Measurements from ENCODE around the gene IFI27L1. TPM values are rescaled to one million over a fixed set of nuclear protein-coding genes. Genes with fewer than 3 reads are reported as not detected.

Gene IFI27L1
- total RNA-seq, 4 donors from 2014 or later: 7.2 to 11.4 (median 9.3) TPM

GRCh38 chr14:94042433-94043091 lies 38.5 kb upstream of the IFI27L1 start:
- no peak for TF ChIP-seq POLR2A (IDR thresholded peaks at IDR 0.05)
- TF ChIP-seq, protein P1, sequence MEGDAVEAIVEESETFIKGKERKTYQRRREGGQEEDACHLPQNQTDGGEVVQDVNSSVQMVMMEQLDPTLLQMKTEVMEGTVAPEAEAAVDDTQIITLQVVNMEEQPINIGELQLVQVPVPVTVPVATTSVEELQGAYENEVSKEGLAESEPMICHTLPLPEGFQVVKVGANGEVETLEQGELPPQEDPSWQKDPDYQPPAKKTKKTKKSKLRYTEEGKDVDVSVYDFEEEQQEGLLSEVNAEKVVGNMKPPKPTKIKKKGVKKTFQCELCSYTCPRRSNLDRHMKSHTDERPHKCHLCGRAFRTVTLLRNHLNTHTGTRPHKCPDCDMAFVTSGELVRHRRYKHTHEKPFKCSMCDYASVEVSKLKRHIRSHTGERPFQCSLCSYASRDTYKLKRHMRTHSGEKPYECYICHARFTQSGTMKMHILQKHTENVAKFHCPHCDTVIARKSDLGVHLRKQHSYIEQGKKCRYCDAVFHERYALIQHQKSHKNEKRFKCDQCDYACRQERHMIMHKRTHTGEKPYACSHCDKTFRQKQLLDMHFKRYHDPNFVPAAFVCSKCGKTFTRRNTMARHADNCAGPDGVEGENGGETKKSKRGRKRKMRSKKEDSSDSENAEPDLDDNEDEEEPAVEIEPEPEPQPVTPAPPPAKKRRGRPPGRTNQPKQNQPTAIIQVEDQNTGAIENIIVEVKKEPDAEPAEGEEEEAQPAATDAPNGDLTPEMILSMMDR (IDR thresholded peaks at IDR 0.05): no peak
- TF ChIP-seq EP300 (IDR thresholded peaks at IDR 0.05): no peak
- TF ChIP-seq POLR2AphosphoS5 (IDR thresholded peaks at IDR 0.05): no peak
- Histone ChIP-seq H3K27me3 (no peaks in the 10 kb centered on the region), H3K4me3 (no peak overlapping the region), H3K27ac (no peak overlapping the region), H3K36me3 (peaks cover 42% of the 10 kb centered on the region), H3K4me1 (peaks cover 6% of the 10 kb centered on the region), H3K9me3 (no peaks in the 10 kb centered on the region)
- peak in 1 of 2 donors; percentile 51 for DNase-seq (ENCODE audit: low spot score in 2 of 2)
- WGBS: 66% methylated on average over 6 of the region's 12 CpGs

- peak in 1 of 2 donors; percentile 48 for DNase-seq (ENCODE audit: low spot score in 2 of 2)
- 67% methylated on average over 6 of the region's 13 CpGs for WGBS
- TF ChIP-seq POLR2A (IDR thresholded peaks at IDR 0.05): no peak
- TF ChIP-seq EP300 (IDR thresholded peaks at IDR 0.05): no peak
- no peak for TF ChIP-seq POLR2AphosphoS5 (IDR thresholded peaks at IDR 0.05)
- TF ChIP-seq, protein P1 (IDR thresholded peaks at IDR 0.05): no peak
- Histone ChIP-seq H3K27me3 (no peaks in the 10 kb centered on the region), H3K4me3 (no peak overlapping the region), H3K36me3 (peaks cover 49% of the 10 kb centered on the region), H3K9me3 (no peaks in the 10 kb centered on the region), H3K4me1 (peaks cover 6% of the 10 kb centered on the region), H3K27ac (no peak overlapping the region)
These were observed 37.9 kb upstream of the IFI27L1 start for GRCh38 chr14:94043111-94043755.

- TF ChIP-seq POLR2AphosphoS5 (IDR thresholded peaks at IDR 0.05) (no peak), POLR2A (IDR thresholded peaks at IDR 0.05) (no peak), EP300 (IDR thresholded peaks at IDR 0.05) (no peak)
- TF ChIP-seq, protein P1 (IDR thresholded peaks at IDR 0.05): no peak
- peaks cover 6% of the 10 kb centered on the region for H3K4me1 ChIP-seq
- H3K27me3 ChIP-seq: no peaks in the 10 kb centered on the region
- peaks cover 56% of the 10 kb centered on the region for H3K36me3 ChIP-seq
- no peak overlapping the region for H3K4me3 ChIP-seq
- peak in 1 of 2 donors; percentile 46 for DNase-seq (ENCODE audit: low spot score in 2 of 2)
- no peak overlapping the region for H3K27ac ChIP-seq
- WGBS: 83% methylated on average over 14 of the region's 14 CpGs
- H3K9me3 ChIP-seq: no peaks in the 10 kb centered on the region
These were observed 37.2 kb upstream of the IFI27L1 start for GRCh38 chr14:94043756-94044475.

DNA sequence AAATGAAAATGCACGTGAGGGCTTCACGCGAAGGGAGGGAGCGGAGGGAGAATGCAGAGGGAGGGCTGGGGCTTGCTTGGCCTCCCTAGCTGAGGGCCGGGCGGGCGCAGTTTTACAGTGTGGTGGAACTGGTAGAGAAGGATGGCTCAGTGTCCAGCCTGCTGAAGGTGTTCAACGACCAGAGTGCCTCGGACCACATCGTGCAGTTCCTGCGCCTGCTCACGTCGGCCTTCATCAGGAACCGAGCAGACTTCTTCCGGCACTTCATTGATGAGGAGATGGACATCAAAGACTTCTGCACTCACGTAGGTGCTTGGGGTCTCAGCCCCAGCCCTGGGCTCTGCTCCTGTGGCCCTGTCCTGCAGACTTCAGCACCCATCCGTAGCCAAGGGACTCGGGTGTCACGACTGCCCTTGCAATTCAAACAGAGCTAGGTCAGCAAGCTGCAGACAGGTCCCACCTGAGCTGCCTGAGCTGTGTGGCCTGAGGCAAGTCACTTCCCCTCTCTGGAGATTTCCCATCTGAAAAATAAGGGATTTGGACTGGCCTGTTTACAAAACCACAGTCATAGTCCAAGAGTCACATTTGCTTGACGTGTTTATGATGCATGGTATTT lies 36.5 kb upstream of the IFI27L1 start:
- Histone ChIP-seq H3K27ac (no peak overlapping the region), H3K4me1 (peaks cover 6% of the 10 kb centered on the region), H3K4me3 (no peak overlapping the region), H3K27me3 (no peaks in the 10 kb centered on the region), H3K9me3 (no peaks in the 10 kb centered on the region), H3K36me3 (peaks cover 63% of the 10 kb centered on the region)
- peak in 1 of 2 donors; percentile 46 for DNase-seq (ENCODE audit: low spot score in 2 of 2)
- WGBS: 89% methylated on average over 19 of the region's 20 CpGs
- no peak for TF ChIP-seq POLR2A (IDR thresholded peaks at IDR 0.05)
- TF ChIP-seq POLR2AphosphoS5 (IDR thresholded peaks at IDR 0.05): no peak
- no peak for TF ChIP-seq EP300 (IDR thresholded peaks at IDR 0.05)
- TF ChIP-seq, protein P1 (IDR thresholded peaks at IDR 0.05): no peak
